NCI-H1436 (cell line): ENCODE measurements around the gene CSH2.

ENCODE experiments used
- DNase-seq: peaks from one replicate; lab custom pipeline; 2025; lab: John Stamatoyannopoulos, UW

Gene CSH2

DNA sequence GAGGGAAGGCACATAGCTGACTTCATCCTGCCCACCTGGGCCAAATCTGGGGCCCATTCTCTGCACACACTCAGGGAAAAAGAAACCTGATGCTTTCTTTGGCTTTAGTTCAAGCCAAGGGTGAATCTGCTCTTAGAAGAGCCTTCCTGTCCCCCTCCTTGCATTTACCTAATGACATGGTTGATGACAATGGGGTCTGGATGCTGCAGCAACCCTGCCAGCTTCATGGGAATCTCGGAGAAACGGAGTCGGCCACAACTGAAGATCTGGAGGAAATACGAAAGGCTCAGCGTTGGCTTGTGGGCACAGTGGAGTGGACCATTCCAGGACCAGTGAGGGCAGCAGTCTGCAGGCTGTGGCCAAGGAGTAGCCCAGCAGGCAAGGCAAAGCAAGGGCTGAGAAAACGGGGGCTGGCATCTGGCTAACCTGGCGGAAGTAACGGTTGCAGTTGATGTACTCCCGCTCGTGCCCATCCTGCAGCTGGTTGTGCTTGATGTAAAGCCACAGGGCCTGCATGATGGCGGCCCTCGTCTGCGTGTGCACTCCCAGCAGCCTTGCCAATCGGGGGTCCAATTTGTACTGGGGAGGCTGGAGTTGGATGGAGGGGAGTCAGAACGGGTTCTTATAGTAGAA is 39.6 kb downstream of the CSH2 start:
- DNase-seq, result no peak

- DNase-seq, result no peak
Measured at GRCh38 chr17:63833026-63833740, 40.3 kb downstream of the CSH2 start.

DNA sequence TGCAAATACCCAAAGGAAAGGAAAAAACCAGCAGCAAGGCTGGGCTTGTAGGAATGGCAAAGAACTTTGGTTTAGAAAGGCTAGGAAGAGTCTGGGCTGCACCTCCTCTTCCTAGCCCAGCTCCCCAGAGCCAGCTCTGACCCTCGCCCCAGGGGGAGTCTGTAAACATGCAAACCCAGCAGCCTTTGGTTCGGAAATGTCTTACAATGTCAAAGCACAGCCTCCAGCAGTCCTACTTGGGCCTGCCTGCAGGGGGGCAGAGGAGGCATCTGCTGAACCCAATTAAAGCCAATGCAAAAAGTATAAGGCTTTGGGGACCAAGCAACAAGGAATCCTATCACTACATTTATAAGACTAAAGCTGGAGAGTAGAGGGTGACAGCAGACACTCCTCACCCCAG is 41.0 kb downstream of the CSH2 start:
- DNase-seq, result no peak

DNA sequence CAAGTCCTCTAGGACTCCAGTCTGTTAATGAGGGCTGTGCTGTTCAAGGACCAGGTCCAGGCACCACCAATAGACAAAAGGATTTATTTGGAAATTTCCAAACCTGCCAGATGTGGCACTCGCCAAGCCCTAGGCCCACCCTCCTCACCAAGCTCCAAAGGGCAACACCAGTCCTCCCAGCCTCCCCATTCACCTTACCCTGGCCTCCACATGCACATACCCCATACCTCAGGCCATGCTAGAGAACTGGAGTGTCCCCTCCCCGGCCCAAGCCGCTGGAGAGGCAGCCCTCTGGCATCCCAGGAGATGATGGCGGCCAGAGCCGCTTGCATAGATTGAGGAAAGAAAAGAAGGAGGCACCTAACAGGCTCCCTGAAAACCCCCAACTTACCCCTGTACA is 41.5 kb downstream of the CSH2 start:
- no peak for DNase-seq

DNA sequence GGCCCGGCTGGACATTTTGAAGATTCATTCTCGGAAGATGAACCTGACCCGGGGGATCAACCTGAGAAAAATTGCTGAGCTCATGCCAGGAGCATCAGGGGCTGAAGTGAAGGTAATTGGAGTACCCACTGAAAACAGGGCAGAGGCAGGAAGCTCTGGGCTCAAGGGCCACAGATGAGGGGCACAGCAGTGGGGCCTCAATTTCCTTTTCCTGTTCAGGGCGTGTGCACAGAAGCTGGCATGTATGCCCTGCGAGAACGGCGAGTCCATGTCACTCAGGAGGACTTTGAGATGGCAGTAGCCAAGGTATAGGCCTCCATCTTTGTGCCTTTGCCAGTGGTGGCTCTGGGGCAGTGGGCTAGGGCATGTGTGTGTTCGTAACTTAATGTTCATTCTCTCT is 42.0 kb downstream of the CSH2 start:
- DNase-seq, result no peak

- DNase-seq, result no peak
Measured at GRCh38 chr17:63830904-63831491, 42.5 kb downstream of the CSH2 start.

DNA sequence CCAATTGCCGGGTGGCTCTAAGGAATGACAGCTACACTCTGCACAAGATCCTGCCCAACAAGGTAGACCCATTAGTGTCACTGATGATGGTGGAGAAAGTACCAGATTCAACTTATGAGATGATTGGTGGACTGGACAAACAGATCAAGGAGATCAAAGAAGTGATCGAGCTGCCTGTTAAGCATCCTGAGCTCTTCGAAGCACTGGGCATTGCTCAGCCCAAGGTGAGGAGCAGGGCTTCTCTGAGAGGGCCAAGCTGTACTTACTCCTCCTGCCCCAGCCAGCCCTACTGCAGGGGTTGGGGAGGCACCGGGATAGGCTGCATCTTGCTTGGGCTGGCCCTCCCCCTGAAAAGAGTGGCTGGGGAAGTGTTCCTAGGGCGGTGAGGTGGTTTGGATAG is 43.2 kb downstream of the CSH2 start:
- no peak for DNase-seq

DNA sequence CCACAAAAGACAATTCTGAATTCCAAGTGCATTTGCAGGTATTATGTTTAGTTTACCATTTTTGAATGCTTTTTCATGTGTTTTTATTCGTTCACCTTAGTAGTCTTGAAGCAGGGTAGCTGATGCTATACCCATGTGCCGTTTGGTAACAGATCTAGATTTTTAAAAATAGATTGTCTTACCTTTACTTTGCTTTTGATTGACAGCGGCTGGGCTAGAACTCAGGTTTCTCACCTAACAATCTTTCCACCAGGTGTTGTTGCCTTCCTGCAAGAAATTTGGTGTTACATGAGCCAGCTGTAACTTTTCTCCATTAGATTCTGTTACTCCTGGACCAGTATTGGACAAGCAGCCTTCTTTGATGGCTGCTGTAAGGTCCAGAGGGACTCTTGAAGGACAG is 44.5 kb downstream of the CSH2 start:
- no peak for DNase-seq

GRCh38 chr17:63827801-63828221 is 45.7 kb downstream of the CSH2 start:
- no peak for DNase-seq

DNA sequence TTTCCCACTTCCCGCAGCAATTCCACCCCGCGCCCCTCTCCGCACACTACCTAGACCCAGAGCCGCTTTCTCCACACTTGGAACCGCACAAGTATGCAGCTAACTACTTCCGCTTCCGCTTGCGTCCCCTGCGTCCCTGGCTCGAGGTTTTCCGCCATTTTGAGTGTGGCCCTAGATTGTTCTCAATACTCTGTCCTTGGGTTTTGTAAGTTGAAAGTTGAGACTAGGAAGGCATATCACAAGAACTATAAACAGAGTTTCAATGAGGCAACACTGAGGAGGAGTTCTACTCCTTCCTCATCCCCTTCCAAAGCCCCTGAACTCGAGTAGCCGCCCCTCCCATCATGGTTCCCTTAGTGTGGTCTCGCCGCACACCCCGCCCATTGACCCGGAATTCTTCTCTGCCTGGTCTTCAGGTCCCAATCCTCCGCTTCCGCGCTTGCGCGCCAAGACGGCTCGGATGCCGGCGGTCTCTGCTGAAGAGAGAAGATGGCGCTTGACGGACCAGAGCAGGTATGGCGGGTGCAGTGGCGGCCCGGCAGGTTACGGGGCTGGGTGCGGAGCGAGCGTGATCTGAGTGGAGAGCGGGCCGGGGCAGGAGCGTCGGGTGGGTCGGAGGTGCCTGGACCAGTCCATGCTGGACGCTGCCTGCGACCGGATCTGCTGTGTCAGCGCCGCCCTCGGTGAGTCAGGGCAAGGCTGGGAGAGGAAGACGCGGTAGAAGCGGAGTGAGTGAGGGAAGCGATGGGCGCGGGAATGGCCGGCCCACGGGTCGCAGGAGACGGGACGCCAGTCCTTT is 46.3 kb downstream of the CSH2 start, which contains the start of the genes FTSJ3 and PSMC5:
Gene FTSJ3, minus strand, starts transcription at position 662 of the 799 bp plus-strand sequence. CDS start 761 bp downstream, outside the sequence.
Gene PSMC5, plus strand, starts transcription at position 430 of the 799 bp plus-strand sequence. Its CDS starts 60 bp downstream, at position 490.
- peak; percentile 97 for DNase-seq

DNA sequence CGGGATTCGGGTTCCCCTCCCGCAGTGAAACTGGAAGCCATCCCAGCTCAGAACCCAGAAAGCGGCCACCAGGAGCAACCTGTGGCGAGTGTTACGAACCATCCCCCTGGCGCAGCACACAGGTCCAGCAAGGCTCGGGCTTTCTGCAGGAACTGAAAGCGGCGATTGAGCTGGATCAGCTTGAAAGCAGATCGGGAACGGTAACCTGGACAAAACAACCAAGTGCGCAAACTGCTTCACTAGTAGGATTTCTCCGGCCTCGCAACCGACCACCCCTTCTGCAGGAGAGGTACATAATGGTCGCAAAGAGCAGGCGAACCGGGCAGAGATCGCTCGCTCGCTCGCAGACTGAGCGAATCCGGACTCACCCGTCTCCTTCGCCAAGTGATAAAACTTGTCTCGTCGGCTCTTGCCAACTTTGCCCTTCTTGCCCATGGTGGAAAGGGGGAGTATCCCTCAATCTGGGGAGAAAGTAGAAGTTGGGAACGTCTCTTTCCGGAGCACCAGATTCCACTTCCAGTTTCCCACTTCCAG is 46.9 kb downstream of the CSH2 start:
- no peak for DNase-seq

DNA sequence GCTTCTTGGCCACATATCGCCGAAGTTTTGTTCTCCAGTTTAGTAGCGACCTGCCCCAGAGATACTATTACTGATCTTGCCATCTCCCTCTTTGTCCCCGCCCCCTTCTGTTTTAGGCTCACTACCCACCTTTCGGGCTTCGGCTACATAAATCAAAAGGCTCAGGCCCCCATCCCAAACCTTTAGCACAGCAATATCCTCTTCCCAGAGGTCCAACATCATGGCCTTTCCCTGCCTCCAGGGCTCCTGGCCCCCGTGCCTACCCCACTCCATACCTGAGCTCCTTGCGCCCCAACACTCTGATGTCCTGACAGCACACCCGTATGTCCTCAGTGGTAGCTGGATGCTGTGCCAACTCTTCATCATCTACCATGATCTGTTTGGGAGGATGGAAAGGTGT is 49.1 kb downstream of the CSH2 start:
- DNase-seq, result no peak

GRCh38 chr17:63823659-63824331 is 49.7 kb downstream of the CSH2 start:
- DNase-seq, result no peak

DNA sequence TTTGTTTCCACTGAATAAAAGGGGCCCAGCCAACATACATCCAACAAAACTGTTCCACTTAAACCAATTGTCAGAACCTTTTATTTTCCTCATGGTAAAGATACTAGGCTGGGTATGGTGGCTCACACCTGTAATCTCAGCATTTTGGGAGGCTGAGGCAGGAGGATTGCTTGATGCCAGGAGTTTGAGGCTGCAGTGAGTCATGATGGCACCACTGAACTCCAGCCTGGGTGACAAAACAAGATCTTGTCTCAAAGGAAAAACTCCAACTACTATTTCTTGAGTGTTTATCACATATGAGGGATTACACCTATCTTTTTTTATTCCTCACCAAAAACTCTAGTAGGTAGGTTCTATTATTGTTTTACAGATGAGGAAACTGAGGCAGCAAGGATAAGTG is 50.9 kb downstream of the CSH2 start:
- DNase-seq, result no peak
